ENCODE results near the gene C2CD2. TPM values are rescaled to one million over a fixed set of nuclear protein-coding genes. Genes with fewer than 3 reads are reported as not detected.
A peak's percentile ranks its signal among the peaks of the same experiment; 100 is the strongest.

C2CD2 gene
- total and polyA plus RNA-seq, 2 donors (not counting 1 experiment from before 2014, with no cell fraction given): 6.8 to 11.9 TPM

DNA sequence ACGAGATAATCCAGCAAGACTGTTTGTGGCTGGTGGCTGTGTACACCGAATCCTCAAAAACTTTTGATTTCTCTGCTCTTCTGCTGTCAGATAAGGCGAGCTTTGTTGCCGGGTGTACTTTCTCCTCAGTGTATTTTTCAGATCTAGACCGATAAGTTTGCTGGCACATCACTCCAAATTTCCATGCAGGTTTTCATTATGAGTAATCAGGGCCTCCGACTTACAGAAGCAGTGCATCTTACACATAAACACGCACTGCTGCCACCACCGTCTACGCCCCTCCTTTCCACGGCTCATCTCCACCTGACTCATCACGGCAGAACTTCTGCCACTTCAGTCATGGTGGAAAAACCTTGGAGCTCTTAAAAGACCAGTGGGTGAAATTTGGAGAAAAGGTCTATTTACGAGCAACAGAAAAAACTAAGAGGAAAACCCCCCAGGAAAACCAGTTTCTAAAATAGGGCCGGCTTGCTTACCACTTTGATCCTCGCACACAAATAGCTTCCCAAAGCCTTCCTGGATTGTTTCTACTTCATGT, 48.7 kb upstream of the C2CD2 start:
- H2AFZ ChIP-seq (ENCODE audit: insufficient read depth, low read depth, low read length, poor library complexity, severe bottlenecking): no peak overlapping the region
- H3K79me2 ChIP-seq (ENCODE audit: control insufficient read depth, insufficient read depth, low read length): peaks cover 52% of the 10 kb centered on the region
- Mint-ChIP-seq H3K27me3 (no peaks in the 10 kb centered on the region), H3K4me3 (peak overlapping the region; percentile 14), H3K9me3 (ENCODE audit: insufficient read depth) (no peaks in the 10 kb centered on the region), H3K4me1 (peaks cover 35% of the 10 kb centered on the region), H3K27ac (peak overlapping the region; percentile 24)
- H3K4me1 ChIP-seq (ENCODE audit: control insufficient read depth in 2 of 2, insufficient read depth in 2 of 2, low read length in 2 of 2): peaks cover 0 to 13% of the 10 kb centered on the region in 2 donors
- no peak overlapping the region for H3K27ac ChIP-seq (ENCODE audit: low read length in 2 of 2)
- no peak overlapping the region for H3K9ac ChIP-seq (ENCODE audit: low read length)
- 75% methylated on average over 4 of the region's 14 CpGs for WGBS (ENCODE audit: insufficient coverage)
- H3K36me3 ChIP-seq (replicated peaks in 1 of 2; ENCODE audit: control extremely low read depth in 1 of 2, control insufficient read depth in 1 of 2, extremely low read depth in 1 of 2, insufficient read depth in 2 of 2, low read length in 1 of 2): peaks cover 0 to 26% of the 10 kb centered on the region in 2 experiments
- DNase-seq (no peak), ATAC-seq (ENCODE audit: low read depth) (peak; percentile 71)
- H3K27me3 ChIP-seq (replicated peaks in 1 of 4; ENCODE audit: control extremely low read depth in 1 of 4, control insufficient read depth in 3 of 4, insufficient read depth in 4 of 4, low read length in 3 of 4): no peaks in the 10 kb centered on the region
- ChIA-PET CTCF (interaction anchor here (1.3 to 2.3 kb wide), 3 partner anchors 105 to 115 kb away, joined by 4 to 7 read pairs (median 5); no protein-coding TSS in a partner anchor), POLR2A (no interaction called here)
- H4K20me1 ChIP-seq (ENCODE audit: control insufficient read depth, insufficient read depth, low read length, poor library complexity, severe bottlenecking): peaks cover 59% of the 10 kb centered on the region
- intact Hi-C loops (cut with micrococcal nuclease): loop anchor here (10.0 kb wide), 2 partner anchors 138 to 638 kb away; partner anchors contain the start of gene MX2
- no peak overlapping the region for H3K4me3 ChIP-seq (ENCODE audit: control extremely low read depth in 1 of 5, extremely low read depth in 1 of 5, insufficient read depth in 1 of 5, low read depth in 2 of 5, low read length in 4 of 5)
- TF ChIP-seq, protein P1, sequence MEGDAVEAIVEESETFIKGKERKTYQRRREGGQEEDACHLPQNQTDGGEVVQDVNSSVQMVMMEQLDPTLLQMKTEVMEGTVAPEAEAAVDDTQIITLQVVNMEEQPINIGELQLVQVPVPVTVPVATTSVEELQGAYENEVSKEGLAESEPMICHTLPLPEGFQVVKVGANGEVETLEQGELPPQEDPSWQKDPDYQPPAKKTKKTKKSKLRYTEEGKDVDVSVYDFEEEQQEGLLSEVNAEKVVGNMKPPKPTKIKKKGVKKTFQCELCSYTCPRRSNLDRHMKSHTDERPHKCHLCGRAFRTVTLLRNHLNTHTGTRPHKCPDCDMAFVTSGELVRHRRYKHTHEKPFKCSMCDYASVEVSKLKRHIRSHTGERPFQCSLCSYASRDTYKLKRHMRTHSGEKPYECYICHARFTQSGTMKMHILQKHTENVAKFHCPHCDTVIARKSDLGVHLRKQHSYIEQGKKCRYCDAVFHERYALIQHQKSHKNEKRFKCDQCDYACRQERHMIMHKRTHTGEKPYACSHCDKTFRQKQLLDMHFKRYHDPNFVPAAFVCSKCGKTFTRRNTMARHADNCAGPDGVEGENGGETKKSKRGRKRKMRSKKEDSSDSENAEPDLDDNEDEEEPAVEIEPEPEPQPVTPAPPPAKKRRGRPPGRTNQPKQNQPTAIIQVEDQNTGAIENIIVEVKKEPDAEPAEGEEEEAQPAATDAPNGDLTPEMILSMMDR (IDR thresholded peaks at IDR 0.05): no peak
- no peak for TF ChIP-seq EZH2 (IDR thresholded peaks at IDR 0.05; ENCODE audit: borderline replicate concordance, insufficient read depth, low read depth, low read length, poor library complexity, severe bottlenecking)
- H3K9me3 ChIP-seq (ENCODE audit: control extremely low read depth in 1 of 3, control insufficient read depth in 2 of 3, insufficient read depth in 1 of 3, low read length in 2 of 3): no peaks in the 10 kb centered on the region
- H3K4me2 ChIP-seq (replicated peaks; ENCODE audit: low read depth, low read length, poor library complexity, severe bottlenecking): no peak overlapping the region

DNA sequence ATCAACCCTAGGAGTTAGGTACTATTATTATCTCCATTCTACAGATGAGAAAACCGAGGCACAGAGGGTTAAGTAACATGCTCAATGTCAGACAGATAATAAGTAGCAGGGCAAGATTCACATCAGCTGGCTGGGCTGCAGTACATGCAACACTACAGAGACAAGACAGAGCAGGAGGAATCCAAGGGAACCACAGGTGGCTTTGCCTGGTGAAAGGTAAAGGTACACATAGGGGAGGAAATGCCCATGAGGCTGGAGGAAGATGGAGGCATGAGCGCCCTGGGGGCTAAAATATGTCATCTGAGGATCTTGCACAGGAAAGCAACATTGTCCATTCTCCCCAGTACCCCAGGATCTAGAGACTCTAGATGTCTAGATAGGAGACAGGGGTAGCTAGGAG, 48.0 kb upstream of the C2CD2 start:
- H3K27ac Mint-ChIP-seq: no peak overlapping the region
- H4K20me1 ChIP-seq (ENCODE audit: control insufficient read depth, insufficient read depth, low read length, poor library complexity, severe bottlenecking): peaks cover 54% of the 10 kb centered on the region
- ChIA-PET CTCF (interaction anchor here (0.6 to 1.7 kb wide), 4 partner anchors 21 to 115 kb away, joined by 3 to 5 read pairs (median 4); no protein-coding TSS in a partner anchor), POLR2A (no interaction called here)
- H3K4me1 ChIP-seq (ENCODE audit: control insufficient read depth in 2 of 2, insufficient read depth in 2 of 2, low read length in 2 of 2): peaks cover 0 to 13% of the 10 kb centered on the region in 2 donors
- no peak overlapping the region for H3K9ac ChIP-seq (ENCODE audit: low read length)
- ATAC-seq (ENCODE audit: low read depth): no peak
- H3K27ac ChIP-seq (ENCODE audit: low read length in 2 of 2): no peak overlapping the region
- no peak overlapping the region for H2AFZ ChIP-seq (ENCODE audit: insufficient read depth, low read depth, low read length, poor library complexity, severe bottlenecking)
- intact Hi-C loops (cut with micrococcal nuclease): loop anchor here (10.0 kb wide), 2 partner anchors 137 to 637 kb away; partner anchors contain the start of gene MX2
- TF ChIP-seq, protein P1 (IDR thresholded peaks at IDR 0.05): no peak
- TF ChIP-seq EZH2 (IDR thresholded peaks at IDR 0.05; ENCODE audit: borderline replicate concordance, insufficient read depth, low read depth, low read length, poor library complexity, severe bottlenecking): no peak
- H3K9me3 Mint-ChIP-seq (ENCODE audit: insufficient read depth): no peaks in the 10 kb centered on the region
- H3K4me3 Mint-ChIP-seq: no peak overlapping the region
- H3K27me3 ChIP-seq (replicated peaks in 1 of 4; ENCODE audit: control extremely low read depth in 1 of 4, control insufficient read depth in 3 of 4, insufficient read depth in 4 of 4, low read length in 3 of 4): no peaks in the 10 kb centered on the region
- peaks cover 0 to 26% of the 10 kb centered on the region in 2 experiments for H3K36me3 ChIP-seq (replicated peaks in 1 of 2; ENCODE audit: control extremely low read depth in 1 of 2, control insufficient read depth in 1 of 2, extremely low read depth in 1 of 2, insufficient read depth in 2 of 2, low read length in 1 of 2)
- no peaks in the 10 kb centered on the region for H3K27me3 Mint-ChIP-seq
- H3K4me3 ChIP-seq (ENCODE audit: control extremely low read depth in 1 of 5, extremely low read depth in 1 of 5, insufficient read depth in 1 of 5, low read depth in 2 of 5, low read length in 4 of 5): no peak overlapping the region
- WGBS (ENCODE audit: insufficient coverage): no CpG with 5 or more reads among the region's 2 CpGs
- no peak for DNase-seq
- H3K9me3 ChIP-seq (ENCODE audit: control extremely low read depth in 1 of 3, control insufficient read depth in 2 of 3, insufficient read depth in 1 of 3, low read length in 2 of 3): no peaks in the 10 kb centered on the region
- H3K4me2 ChIP-seq (replicated peaks; ENCODE audit: low read depth, low read length, poor library complexity, severe bottlenecking): no peak overlapping the region
- peaks cover 46% of the 10 kb centered on the region for H3K79me2 ChIP-seq (ENCODE audit: control insufficient read depth, insufficient read depth, low read length)
- peaks cover 31% of the 10 kb centered on the region for H3K4me1 Mint-ChIP-seq
